Neural cell (in vitro differentiated cells): ENCODE results near the gene COL4A5. TPM values are rescaled to one million over a fixed set of nuclear protein-coding genes. Genes with fewer than 3 reads are reported as not detected.

Source experiments
- H2AFZ ChIP-seq: fragments of 200-600, 300-800 bp; sonication (generic), shearing (Covaris generic); 2 replicates; pipeline ENCODE4 v1.6.0; 2014; ENCODE audit warnings: low read depth, mild to moderate bottlenecking, antibody characterized with exemption, low read length, moderate library complexity
- H3F3A ChIP-seq: fragments of 200-600 bp; shearing (Covaris generic); 2 replicates; pipeline ENCODE4 v1.6.1; 2016; ENCODE audit warnings: mild to moderate bottlenecking, moderate library complexity, mixed read lengths, antibody characterized with exemption, low read length; ENCODE audit not compliant: insufficient read depth, poor library complexity, severe bottlenecking
- H3K27ac ChIP-seq: fragments of 200-600, 300-800 bp; sonication (generic), shearing (Covaris generic); 2 replicates; pipeline ENCODE4 v1.5.1; 2014; ENCODE audit warnings: mild to moderate bottlenecking, low read length, moderate library complexity
- H3K27me3 ChIP-seq: fragments of 300-800, 200-600 bp; sonication (generic), shearing (Covaris generic); 2 replicates; pipeline ENCODE4 v1.6.0; 2014; ENCODE audit warnings: mild to moderate bottlenecking, low read depth, low read length, moderate library complexity; ENCODE audit not compliant: insufficient read depth
- H3K36me3 ChIP-seq: fragments of 300-800, 200-600 bp; sonication (generic), shearing (Covaris generic); 2 replicates; pipeline ENCODE4 v1.5.1; 2014; ENCODE audit warnings: mild to moderate bottlenecking, antibody characterized with exemption, low read length, moderate library complexity; ENCODE audit not compliant: insufficient read depth
- H3K4me2 ChIP-seq: fragments of 300-800, 200-600 bp; sonication (generic), shearing (Covaris generic); 2 replicates; pipeline ENCODE4 v1.6.0; 2014; ENCODE audit warnings: mild to moderate bottlenecking, low read length
- H3K4me3 ChIP-seq: fragments of 300-800, 200-600 bp; sonication (generic), shearing (Covaris generic); 2 replicates; pipeline ENCODE4 v1.5.1; 2014; ENCODE audit warnings: mild to moderate bottlenecking, low read length, moderate library complexity
- H3K79me2 ChIP-seq: fragments of 200-600 bp; shearing (Covaris generic); replicated peaks from 2 replicates; pipeline ENCODE4 v1.6.0; 2014; ENCODE audit warnings: mild to moderate bottlenecking, low read length, moderate library complexity; ENCODE audit not compliant: insufficient read depth
- H3K9ac ChIP-seq: fragments of 300-800, 200-600 bp; sonication (generic), shearing (Covaris generic); 2 replicates; pipeline ENCODE4 v1.6.1; 2016; ENCODE audit warnings: mild to moderate bottlenecking, low read length, mixed read lengths
- H3K9me2 ChIP-seq: fragments of 200-600 bp; shearing (Covaris generic); 2 replicates; pipeline ENCODE4 v1.6.1; 2016; ENCODE audit warnings: mild to moderate bottlenecking, low read length, mixed read lengths; ENCODE audit not compliant: insufficient read depth
- H3K9me3 ChIP-seq: fragments of 200-600, 300-800 bp; sonication (generic), shearing (Covaris generic); 2 replicates; pipeline ENCODE4 v1.6.1; 2016; ENCODE audit warnings: mild to moderate bottlenecking, mixed run types, low read length, moderate library complexity, mixed read lengths
- H4K20me1 ChIP-seq: fragments of 200-600 bp; shearing (Covaris generic); 2 replicates; pipeline ENCODE4 v1.6.1; 2016; ENCODE audit warnings: mild to moderate bottlenecking, mixed run types; ENCODE audit not compliant: insufficient read depth
- CTCF ChIP-seq: fragments of 450-650 bp; IDR thresholded peaks from 2 replicates; pipeline ENCODE4 v1.5.1; 2014; ENCODE audit warnings: antibody characterized with exemption, mild to moderate bottlenecking, moderate library complexity; ENCODE audit not compliant: poor library complexity, severe bottlenecking
- EP300 ChIP-seq: fragments of 450-650 bp; conservative IDR thresholded peaks from 2 replicates; pipeline ENCODE4 v1.6.1; 2014; ENCODE audit warnings: antibody characterized with exemption, mild to moderate bottlenecking, moderate library complexity; ENCODE audit not compliant: poor library complexity, severe bottlenecking
- EZH2 ChIP-seq: fragments of 200-600, 300-800 bp; shearing (Covaris generic), sonication (generic); IDR thresholded peaks from 2 replicates; pipeline ENCODE4 v1.6.1; 2014; ENCODE audit warnings: antibody characterized with exemption, low read length, borderline replicate concordance, mild to moderate bottlenecking; ENCODE audit not compliant: insufficient read depth, poor library complexity, severe bottlenecking
- MXI1 ChIP-seq: fragments of 450-650 bp; conservative IDR thresholded peaks from 2 replicates; pipeline ENCODE4 v1.6.1; 2014; ENCODE audit warnings: antibody characterized with exemption, mild to moderate bottlenecking; ENCODE audit not compliant: poor library complexity, severe bottlenecking
- POLR2AphosphoS5 ChIP-seq: IDR thresholded peaks from 2 replicates; pipeline ENCODE4 v1.6.1; 2012
- RAD21 ChIP-seq: fragments of 450-650 bp; conservative IDR thresholded peaks from 2 replicates; pipeline ENCODE4 v1.6.1; 2014; ENCODE audit warnings: antibody characterized with exemption, mild to moderate bottlenecking, moderate library complexity
- SMC3 ChIP-seq: fragments of 450-650 bp; conservative IDR thresholded peaks from 2 replicates; pipeline ENCODE4 v1.6.1; 2014; ENCODE audit warnings: antibody characterized with exemption, mild to moderate bottlenecking, moderate library complexity; ENCODE audit not compliant: poor library complexity
- TAF1 ChIP-seq: IDR thresholded peaks from 2 replicates; pipeline ENCODE4 v1.6.1; 2012; ENCODE audit warnings: low read depth
- polyA plus RNA-seq: library from polyadenylated mRNA; depleted of rRNA; stranded (reverse); fragments of >200 nt; gene quantifications from 2 replicates; pipeline ENCODE4 v1.2.3, GENCODE V29; 2014
- TF ChIP-seq, protein P1 (sequence below): IDR thresholded peaks from 2 replicates; pipeline ENCODE4 v1.6.1; 2012; ENCODE audit warnings: borderline replicate concordance

Gene COL4A5
- polyA plus RNA-seq, 1 donor from 2014 or later, result 3.9 TPM

GRCh38 chrX:108582151-108582550 lies 142.5 kb downstream of the COL4A5 start:
- H3F3A ChIP-seq, result no peaks in the 10 kb centered on the region
- no peak overlapping the region for H3K4me2 ChIP-seq
- H3K79me2 ChIP-seq, result no peaks in the 10 kb centered on the region
- no peaks in the 10 kb centered on the region for H4K20me1 ChIP-seq
- no peak overlapping the region for H3K27ac ChIP-seq
- H3K27me3 ChIP-seq, result no peaks in the 10 kb centered on the region
- TF ChIP-seq EP300 (no peak), CTCF (no peak), POLR2AphosphoS5 (no peak), SMC3 (no peak), EZH2 (no peak)
- H2AFZ ChIP-seq, result no peak overlapping the region
- no peaks in the 10 kb centered on the region for H3K36me3 ChIP-seq
- H3K9me2 ChIP-seq, result no peaks in the 10 kb centered on the region
- no peak overlapping the region for H3K4me3 ChIP-seq
- no peak overlapping the region for H3K9ac ChIP-seq
- no peaks in the 10 kb centered on the region for H3K9me3 ChIP-seq

- Histone ChIP-seq H3F3A (no peaks in the 10 kb centered on the region), H3K4me2 (no peak overlapping the region), H3K4me3 (no peak overlapping the region), H3K9me2 (no peaks in the 10 kb centered on the region), H3K9me3 (no peaks in the 10 kb centered on the region), H3K79me2 (no peaks in the 10 kb centered on the region), H2AFZ (no peak overlapping the region), H3K27ac (no peak overlapping the region), H3K27me3 (no peaks in the 10 kb centered on the region), H3K36me3 (no peaks in the 10 kb centered on the region), H3K9ac (no peak overlapping the region), H4K20me1 (no peaks in the 10 kb centered on the region)
- no peak for TF ChIP-seq TAF1
- TF ChIP-seq MXI1, result no peak
- TF ChIP-seq, protein P1, sequence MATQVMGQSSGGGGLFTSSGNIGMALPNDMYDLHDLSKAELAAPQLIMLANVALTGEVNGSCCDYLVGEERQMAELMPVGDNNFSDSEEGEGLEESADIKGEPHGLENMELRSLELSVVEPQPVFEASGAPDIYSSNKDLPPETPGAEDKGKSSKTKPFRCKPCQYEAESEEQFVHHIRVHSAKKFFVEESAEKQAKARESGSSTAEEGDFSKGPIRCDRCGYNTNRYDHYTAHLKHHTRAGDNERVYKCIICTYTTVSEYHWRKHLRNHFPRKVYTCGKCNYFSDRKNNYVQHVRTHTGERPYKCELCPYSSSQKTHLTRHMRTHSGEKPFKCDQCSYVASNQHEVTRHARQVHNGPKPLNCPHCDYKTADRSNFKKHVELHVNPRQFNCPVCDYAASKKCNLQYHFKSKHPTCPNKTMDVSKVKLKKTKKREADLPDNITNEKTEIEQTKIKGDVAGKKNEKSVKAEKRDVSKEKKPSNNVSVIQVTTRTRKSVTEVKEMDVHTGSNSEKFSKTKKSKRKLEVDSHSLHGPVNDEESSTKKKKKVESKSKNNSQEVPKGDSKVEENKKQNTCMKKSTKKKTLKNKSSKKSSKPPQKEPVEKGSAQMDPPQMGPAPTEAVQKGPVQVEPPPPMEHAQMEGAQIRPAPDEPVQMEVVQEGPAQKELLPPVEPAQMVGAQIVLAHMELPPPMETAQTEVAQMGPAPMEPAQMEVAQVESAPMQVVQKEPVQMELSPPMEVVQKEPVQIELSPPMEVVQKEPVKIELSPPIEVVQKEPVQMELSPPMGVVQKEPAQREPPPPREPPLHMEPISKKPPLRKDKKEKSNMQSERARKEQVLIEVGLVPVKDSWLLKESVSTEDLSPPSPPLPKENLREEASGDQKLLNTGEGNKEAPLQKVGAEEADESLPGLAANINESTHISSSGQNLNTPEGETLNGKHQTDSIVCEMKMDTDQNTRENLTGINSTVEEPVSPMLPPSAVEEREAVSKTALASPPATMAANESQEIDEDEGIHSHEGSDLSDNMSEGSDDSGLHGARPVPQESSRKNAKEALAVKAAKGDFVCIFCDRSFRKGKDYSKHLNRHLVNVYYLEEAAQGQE, result no peak
- TF ChIP-seq SMC3, result no peak
- TF ChIP-seq EP300, result no peak
Measured at GRCh38 chrX:108584617-108585211, 145.1 kb downstream of the COL4A5 start.

DNA sequence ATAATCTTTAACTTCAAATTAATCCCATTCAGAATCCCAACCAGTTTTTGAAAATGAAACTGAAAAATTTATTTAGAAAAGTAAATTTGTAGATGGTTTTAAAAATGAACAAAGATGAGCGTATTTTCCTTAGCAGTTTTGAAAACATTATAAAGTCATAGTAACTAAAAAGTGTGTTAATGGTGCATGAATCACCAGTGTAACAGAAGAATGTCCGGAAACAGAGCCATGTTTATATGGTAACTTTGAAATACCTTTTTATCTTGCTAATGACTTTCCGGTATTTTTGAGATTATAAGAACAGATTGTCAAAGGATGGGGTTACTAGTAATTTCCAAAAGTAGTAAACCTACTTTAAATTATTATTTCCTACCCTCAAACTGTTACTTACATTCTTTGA lies 150.9 kb downstream of the COL4A5 start:
- Histone ChIP-seq H3K27me3 (no peaks in the 10 kb centered on the region), H2AFZ (no peak overlapping the region), H3K27ac (no peak overlapping the region), H3K4me2 (no peak overlapping the region), H3K79me2 (no peaks in the 10 kb centered on the region), H3F3A (no peaks in the 10 kb centered on the region), H3K36me3 (no peaks in the 10 kb centered on the region), H3K9me3 (no peaks in the 10 kb centered on the region), H3K9me2 (no peaks in the 10 kb centered on the region), H3K4me3 (no peak overlapping the region), H3K9ac (no peak overlapping the region), H4K20me1 (no peaks in the 10 kb centered on the region)
- TF ChIP-seq, protein P1, result no peak
- TF ChIP-seq EP300 (no peak), CTCF (no peak), RAD21 (no peak), TAF1 (no peak), SMC3 (no peak), POLR2AphosphoS5 (no peak), EZH2 (no peak), MXI1 (no peak)
